H1 (cell line): ENCODE measurements around the gene NAT9. TPM values are rescaled to one million over a fixed set of nuclear protein-coding genes. Genes with fewer than 3 reads are reported as not detected.

ENCODE experiments used
- CTCF ChIA-PET: fragments of 300-600 bp; sonication (Branson Sonifier 250); formaldehyde crosslinking; loops from one replicate; lab custom pipeline; 2021; ENCODE audit not compliant: partially characterized antibody; lab: Charles Lee
- POLR2A ChIA-PET: fragments of 300-600 bp; sonication (Branson Sonifier 250); formaldehyde crosslinking; loops from one replicate; lab custom pipeline; 2021; ENCODE audit warnings: inconsistent platforms; ENCODE audit not compliant: partially characterized antibody; lab: Charles Lee
- DNase-seq, 2 experiments: peaks; one replicate each; pipeline versions ENCODE4 v3.0.0 to v3.0.0-alpha.2; 2010 to 2022; ENCODE audit warnings: low spot score in 2 of 2, low read depth in 1 of 2, mixed read lengths in 1 of 2
- FAIRE-seq: peaks from 2 replicates; lab custom pipeline; 2011; peaks lifted over from hg19 to GRCh38; lab: Jason Lieb, UNC
- H2AFZ ChIP-seq: 2 replicates; pipeline ENCODE4 v1.8.1; 2012; ENCODE audit warnings: low read length, inconsistent platforms
- H2AK5ac ChIP-seq: 2 replicates; pipeline ENCODE4 v1.6.1; 2013; ENCODE audit warnings: low read depth, low read length
- H2BK120ac ChIP-seq: replicated peaks from 2 replicates; pipeline ENCODE3; 2013; ENCODE audit warnings: low read depth, low read length, inconsistent platforms
- H2BK12ac ChIP-seq: 2 replicates; pipeline ENCODE4 v1.6.1; 2013; ENCODE audit warnings: low read depth, low read length
- H2BK15ac ChIP-seq: 2 replicates; pipeline ENCODE4 v1.6.1; 2013; ENCODE audit warnings: low read length
- H2BK20ac ChIP-seq: 2 replicates; pipeline ENCODE4 v1.6.1; 2013; ENCODE audit warnings: low read length
- H2BK5ac ChIP-seq: 2 replicates; pipeline ENCODE4 v1.6.1; 2013; ENCODE audit warnings: low read depth, low read length
- H3K14ac ChIP-seq: 2 replicates; pipeline ENCODE4 v1.6.1; 2013; ENCODE audit warnings: inconsistent platforms; ENCODE audit not compliant: insufficient read length
- H3K18ac ChIP-seq: 2 replicates; pipeline ENCODE4 v1.6.1; 2013; ENCODE audit warnings: low read length; ENCODE audit errors: extremely low read depth
- H3K23ac ChIP-seq: 2 replicates; pipeline ENCODE4 v1.6.1; 2013; ENCODE audit warnings: inconsistent platforms; ENCODE audit not compliant: insufficient read length
- H3K23me2 ChIP-seq: 2 replicates; pipeline ENCODE4 v1.6.1; 2013; ENCODE audit warnings: low read depth, low read length
- H3K27ac ChIP-seq: 2 replicates; pipeline ENCODE4 v1.6.1; 2011; ENCODE audit warnings: low read depth, low read length, inconsistent platforms
- H3K27me3 ChIP-seq, 4 experiments: replicated peaks in 1 of 4; 1 replicate in 1 of 4; 2 replicates in 3 of 4; pipeline versions ENCODE4 v1.6.1 to v1.8.1; 2011 to 2013; ENCODE audit warnings: low read length in 3 of 4, mild to moderate bottlenecking in 3 of 4, inconsistent platforms in 2 of 4, mixed read lengths in 2 of 4, moderate library complexity in 1 of 4; ENCODE audit not compliant: control insufficient read depth in 3 of 4, insufficient read depth in 3 of 4; ENCODE audit errors: extremely low read depth in 1 of 4
- H3K36me3 ChIP-seq, 4 experiments: 2 replicates each; pipeline versions ENCODE4 v1.6.1 to v1.8.1; 2011 to 2013; ENCODE audit warnings: mild to moderate bottlenecking in 4 of 4, low read length in 3 of 4, moderate library complexity in 2 of 4, control low read depth in 1 of 4, inconsistent platforms in 1 of 4; ENCODE audit not compliant: insufficient read depth in 4 of 4, control insufficient read depth in 2 of 4
- H3K4ac ChIP-seq: replicated peaks from 2 replicates; pipeline ENCODE3; 2013; ENCODE audit warnings: low read length, low read depth, mixed read lengths, inconsistent platforms; ENCODE audit not compliant: insufficient read length
- H3K4me1 ChIP-seq, 4 experiments: replicated peaks in 1 of 4; 1 replicate in 1 of 4; 2 replicates in 3 of 4; pipeline versions ENCODE4 v1.6.1 to v1.8.1; 2011 to 2013; ENCODE audit warnings: low read length in 3 of 4, inconsistent platforms in 2 of 4, mixed read lengths in 1 of 4; ENCODE audit not compliant: insufficient read depth in 4 of 4, control insufficient read depth in 3 of 4
- H3K4me2 ChIP-seq, 2 experiments: 2 replicates each; pipeline versions ENCODE4 v1.6.1 to v1.8.1; 2011 to 2013; ENCODE audit warnings: low read depth in 2 of 2, low read length in 2 of 2, control low read depth in 1 of 2, inconsistent platforms in 1 of 2, mild to moderate bottlenecking in 1 of 2; ENCODE audit not compliant: insufficient read depth in 1 of 2
- H3K4me3 ChIP-seq, 4 experiments: fragments of 200-600, 300-600 bp in 1 of 4; sonication (generic), shearing (Covaris generic), sonication (Bioruptor Twin) in 1 of 4; 2 replicates each; pipeline versions ENCODE4 v1.5.1 to v1.8.1; 2011 to 2016; ENCODE audit warnings: low read length in 4 of 4, low read depth in 3 of 4, control low read depth in 2 of 4, inconsistent platforms in 2 of 4, mild to moderate bottlenecking in 2 of 4, mixed read lengths in 1 of 4, moderate library complexity in 1 of 4; ENCODE audit not compliant: insufficient read depth in 2 of 4; ENCODE audit errors: extremely low read depth in 1 of 4
- H3K56ac ChIP-seq: replicated peaks from 2 replicates; pipeline ENCODE3; 2013; ENCODE audit warnings: low read depth, mild to moderate bottlenecking, mixed read lengths, low read length, inconsistent platforms; ENCODE audit not compliant: insufficient read length
- H3K79me1 ChIP-seq: 2 replicates; pipeline ENCODE4 v1.6.1; 2013; ENCODE audit warnings: low read depth, low read length, control low read depth
- H3K79me2 ChIP-seq, 2 experiments: 2 replicates each; pipeline versions ENCODE4 v1.6.1 to v1.8.1; 2012 to 2013; ENCODE audit warnings: low read length in 2 of 2, mild to moderate bottlenecking in 2 of 2, inconsistent platforms in 1 of 2; ENCODE audit not compliant: insufficient read depth in 2 of 2, control insufficient read depth in 1 of 2
- H3K9ac ChIP-seq, 4 experiments: replicated peaks in 1 of 4; 1 replicate in 1 of 4; 2 replicates in 3 of 4; pipeline versions ENCODE4 v1.6.1 to v1.8.1; 2011 to 2013; ENCODE audit warnings: low read depth in 3 of 4, low read length in 3 of 4, control low read depth in 2 of 4, mild to moderate bottlenecking in 2 of 4, moderate library complexity in 2 of 4, inconsistent platforms in 1 of 4; ENCODE audit errors: extremely low read depth in 1 of 4
- H3K9me3 ChIP-seq, 2 experiments: 2 replicates each; pipeline versions ENCODE4 v1.6.1 to v1.8.1; 2012 to 2013; ENCODE audit warnings: mild to moderate bottlenecking in 2 of 2, moderate library complexity in 2 of 2, control low read depth in 1 of 2, inconsistent platforms in 1 of 2, low read depth in 1 of 2, low read length in 1 of 2, mixed read lengths in 1 of 2; ENCODE audit not compliant: insufficient read depth in 2 of 2
- H4K20me1 ChIP-seq, 2 experiments: replicated peaks in 1 of 2; 2 replicates each; pipeline versions ENCODE3 to v1.8.1; 2011 to 2013; ENCODE audit warnings: inconsistent platforms in 2 of 2, low read length in 2 of 2, mild to moderate bottlenecking in 1 of 2; ENCODE audit not compliant: insufficient read depth in 2 of 2, control insufficient read depth in 1 of 2
- H4K5ac ChIP-seq: 2 replicates; pipeline ENCODE4 v1.6.1; 2013; ENCODE audit warnings: low read length, low read depth, mixed read lengths, inconsistent platforms; ENCODE audit not compliant: insufficient read length
- H4K8ac ChIP-seq: 2 replicates; pipeline ENCODE4 v1.8.0; 2013; ENCODE audit warnings: mild to moderate bottlenecking, moderate library complexity, low read length, inconsistent platforms; ENCODE audit not compliant: insufficient read depth; ENCODE audit errors: extremely low read depth
- H4K91ac ChIP-seq: replicated peaks from 2 replicates; pipeline ENCODE3; 2013; ENCODE audit warnings: low read length, mixed read lengths, inconsistent platforms; ENCODE audit not compliant: insufficient read length
- BCL11A ChIP-seq, 2 experiments: IDR thresholded peaks; one replicate each; pipeline ENCODE4 v1.6.1; 2011; ENCODE audit warnings: low read depth in 2 of 2, low read length in 2 of 2, mild to moderate bottlenecking in 2 of 2
- CBX5 ChIP-seq: fragments of 300-800, 300-1000 bp; sonication (generic); IDR thresholded peaks from 2 replicates; pipeline ENCODE4 v1.7.1; 2016; ENCODE audit warnings: antibody characterized with exemption, low read length, low read depth
- CREB1 ChIP-seq: IDR thresholded peaks from 2 replicates; pipeline ENCODE4 v1.6.1; 2012; ENCODE audit warnings: inconsistent platforms
- EGR1 ChIP-seq: IDR thresholded peaks from 2 replicates; pipeline ENCODE4 v1.6.1; 2011; ENCODE audit warnings: low read depth, low read length, borderline replicate concordance
- POLR2A ChIP-seq, 2 experiments: IDR thresholded peaks; 1 replicate in 1 of 2; 2 replicates in 1 of 2; pipeline ENCODE4 v1.6.1; 2011; ENCODE audit warnings: low read depth in 2 of 2, low read length in 2 of 2, mild to moderate bottlenecking in 2 of 2; ENCODE audit errors: control extremely low read depth in 1 of 2
- RNF2 ChIP-seq: fragments of 200-900, 300-1000 bp; sonication (generic); IDR thresholded peaks from 2 replicates; pipeline ENCODE4 v1.7.1; 2016; ENCODE audit warnings: borderline replicate concordance, low read depth, mild to moderate bottlenecking, antibody characterized with exemption, low read length; ENCODE audit not compliant: poor library complexity, severe bottlenecking; ENCODE audit errors: missing control alignments
- SIX5 ChIP-seq: IDR thresholded peaks from 2 replicates; pipeline ENCODE4 v1.6.1; 2011; ENCODE audit warnings: mild to moderate bottlenecking, low read depth, low read length
- WGBS, 2 experiments: shearing (Covaris generic) in 1 of 2; methylation state at CpG; one replicate each; pipeline versions ENCODE4 v1.1.6 to v1.1.7; 2013 to 2015; ENCODE audit warnings: low lambda C conversion rate in 2 of 2, mixed read lengths in 2 of 2, inconsistent platforms in 1 of 2, low coverage in 1 of 2, missing lambda C conversion rate in 1 of 2; ENCODE audit not compliant: insufficient replicate concordance in 2 of 2, insufficient coverage in 1 of 2, insufficient read length in 1 of 2; ENCODE audit errors: extremely low coverage in 1 of 2, missing lambda C conversion rate in 1 of 2; 5-methylcytosine and 5-hydroxymethylcytosine counted together
- polyA plus RNA-seq, 7 experiments: library from polyadenylated mRNA; depleted of rRNA in 3 of 7; stranded (reverse) in 5 of 7; unstranded in 2 of 7; fragments of >200 nt in 5 of 7; fragments of 200-250 nt in 2 of 7; gene quantifications; 1 replicate in 5 of 7; 2 replicates in 1 of 7; 4 replicates in 1 of 7; pipeline versions ENCODE4 v1.2.1 to v1.2.3, GENCODE V29; 2011 to 2013; ENCODE audit warnings: missing spikeins in 2 of 7, mixed read lengths in 2 of 7
- total RNA-seq: library from RNA; stranded (reverse); fragmentation: NEBNext Ultra II Directional; extraction: Animal tissue kit (Norgen Biotek cat#: 25700); gene quantifications from 2 replicates; pipeline ENCODE4 v1.2.1, GENCODE V29; 2021
- TF ChIP-seq, protein P1 (sequence below): IDR thresholded peaks from 2 replicates; pipeline ENCODE4 v1.6.1; 2011; ENCODE audit warnings: low read depth, mild to moderate bottlenecking, low read length; ENCODE audit not compliant: insufficient read depth

The NAT9 gene
- total and polyA plus RNA-seq, 2 of the 8 experiments (the other 6 are each of a cell fraction or from before 2014, with no cell fraction given), result 32.3 to 42.7 TPM

DNA sequence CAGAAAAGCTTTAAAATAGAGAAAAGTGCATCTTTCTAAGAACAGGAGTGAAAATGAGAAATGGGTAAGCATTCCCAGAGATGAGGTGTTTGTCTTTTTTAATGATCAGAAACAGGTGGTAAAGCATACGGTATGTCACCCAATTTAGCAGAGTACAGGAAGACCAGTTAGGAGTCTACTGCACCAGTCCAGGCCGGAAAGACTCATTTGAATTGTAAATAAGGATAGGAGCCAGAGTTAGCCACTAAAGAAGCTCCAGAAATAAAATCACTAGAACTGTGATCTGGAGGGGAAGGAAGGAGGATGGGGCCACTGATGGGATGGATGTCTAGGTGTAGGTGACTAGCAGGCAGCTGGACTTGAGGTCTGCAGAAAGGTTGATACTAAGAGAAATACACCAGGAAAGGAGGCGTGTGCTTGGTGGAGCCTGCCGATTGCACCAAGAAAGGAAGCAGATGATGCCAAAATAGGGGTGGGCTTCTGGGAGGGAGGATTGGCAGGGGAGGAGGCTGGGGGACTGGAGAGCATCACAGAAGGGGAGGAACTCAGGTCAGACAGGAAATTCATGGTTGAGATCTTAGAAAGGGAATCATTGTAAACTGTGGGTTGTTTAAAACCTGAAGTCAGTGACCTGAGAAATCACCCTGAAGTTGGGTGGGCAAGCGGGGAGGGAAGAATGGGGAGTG, 8.1 kb upstream of the NAT9 start:
- H3K18ac ChIP-seq, result no peak overlapping the region
- POLR2A ChIA-PET, result interaction anchor here (1.2 to 1.8 kb wide), 3 partner anchors 14 to 74 kb away, joined by 3 to 4 read pairs (median 3); no protein-coding TSS in a partner anchor

More for the DNA sequence above, 8.1 kb upstream of the NAT9 start:
- TF ChIP-seq, protein P1, sequence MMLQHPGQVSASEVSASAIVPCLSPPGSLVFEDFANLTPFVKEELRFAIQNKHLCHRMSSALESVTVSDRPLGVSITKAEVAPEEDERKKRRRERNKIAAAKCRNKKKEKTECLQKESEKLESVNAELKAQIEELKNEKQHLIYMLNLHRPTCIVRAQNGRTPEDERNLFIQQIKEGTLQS, result no peak
- TF ChIP-seq CREB1 (no peak), EGR1 (no peak), RNF2 (no peak), SIX5 (no peak), BCL11A (IDR thresholded peaks at IDR 0.05; ENCODE audit: low read depth in 2 of 2, low read length in 2 of 2) (no peak), CBX5 (no peak), POLR2A (IDR thresholded peaks at IDR 0.05; ENCODE audit: control extremely low read depth in 1 of 2, low read depth in 2 of 2, low read length in 2 of 2) (no peak)
- Histone ChIP-seq H3K23me2 (no peaks in the 10 kb centered on the region), H3K79me2 (no peaks in the 10 kb centered on the region; a peak in 1 of 4 replicates), H2BK20ac (no peak overlapping the region), H2BK120ac (no peak overlapping the region), H2BK5ac (no peak overlapping the region), H2BK15ac (no peak overlapping the region), H3K36me3 (peaks cover 0 to 5% (median 0%) of the 10 kb centered on the region in 4 experiments; a peak in 2 of 8 replicates), H2AK5ac (no peak overlapping the region), H3K4me2 (no peak overlapping the region), H3K23ac (no peak overlapping the region), H2BK12ac (no peak overlapping the region), H3K14ac (no peak overlapping the region), H3K27ac (no peak overlapping the region), H3K4me3 (no peak overlapping the region), H3K4me1 (peaks cover 0 to 3% (median 3%) of the 10 kb centered on the region in 4 experiments; a peak in 5 of 7 replicates), H3K9ac (no peak overlapping the region), H4K91ac (no peak overlapping the region), H3K27me3 (no peaks in the 10 kb centered on the region), H4K5ac (no peak overlapping the region), H2AFZ (no peak overlapping the region), H3K9me3 (no peaks in the 10 kb centered on the region), H3K4ac (no peak overlapping the region), H4K8ac (no peak overlapping the region), H4K20me1 (peaks cover 7 to 19% of the 10 kb centered on the region in 2 experiments), H3K56ac (no peak overlapping the region), H3K79me1 (peaks cover 15% of the 10 kb centered on the region)
- 93% methylated on average over 5 of the region's 5 CpGs; no CpG with 5 or more reads in 1 of the 2 experiments for WGBS, 2 experiments
- DNase-seq (no peak), FAIRE-seq (no peak)
- CTCF ChIA-PET, result interaction anchor here (1.0 to 99.6 kb wide), 10 partner anchors 8 to 127 kb away, joined by 3 to 2981 read pairs (median 7); partner anchors contain the start of genes FDXR, GRIN2C and NHERF1
